Ureter (tissue), 1 donor: Measurements from ENCODE around the gene FLVCR1. TPM values are rescaled to one million over a fixed set of nuclear protein-coding genes. Genes with fewer than 3 reads are reported as not detected.

ENCODE experiments used
- DNase-seq: peaks from one replicate; pipeline ENCODE4 v3.0.0-alpha.2; 2020; ENCODE audit warnings: low spot score
- total RNA-seq: library from RNA; stranded (reverse); gene quantifications from one replicate; pipeline ENCODE4 v1.2.4, GENCODE V29; 2023
- donor health status: DM: yes; HTN: yes; CAD: no.

FLVCR1 gene
- total RNA-seq, 1 donor from 2014 or later, result 11.1 TPM

- no peak for DNase-seq
Measured at GRCh38 chr1:212945056-212945455, 87.0 kb downstream of the FLVCR1 start.

DNA sequence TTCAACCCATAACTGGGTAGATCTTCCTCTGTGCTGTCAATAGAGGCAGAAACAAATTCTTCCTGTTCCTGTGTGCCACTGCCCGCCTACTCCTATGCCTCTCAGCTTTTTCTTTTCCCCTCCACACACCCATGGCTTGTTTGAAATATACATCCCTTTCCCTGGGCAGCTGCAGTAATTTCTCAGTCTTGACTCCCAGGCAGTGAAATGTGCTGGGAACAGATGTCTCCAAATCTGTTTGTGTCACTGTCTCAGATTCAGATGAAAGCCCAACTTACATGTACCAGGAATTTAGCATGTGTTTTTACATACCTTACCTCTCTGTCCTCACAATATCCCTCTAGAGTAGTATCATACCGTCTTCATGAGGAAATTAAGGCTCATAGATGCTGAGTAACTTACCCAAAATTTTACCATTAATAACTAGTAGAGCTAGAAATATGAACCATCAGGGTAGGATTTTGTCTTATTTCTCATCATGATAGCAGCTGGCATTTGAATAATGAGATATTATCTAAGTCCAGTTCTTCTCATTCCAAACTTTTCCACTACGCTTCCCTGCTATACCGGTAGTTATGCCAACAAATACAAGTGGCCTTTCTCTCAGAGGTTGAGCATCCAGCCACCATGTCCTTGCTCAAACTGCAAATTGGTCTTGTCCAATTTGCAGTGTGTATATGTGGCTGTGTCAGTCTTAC, 87.5 kb downstream of the FLVCR1 start:
- no peak for DNase-seq

DNA sequence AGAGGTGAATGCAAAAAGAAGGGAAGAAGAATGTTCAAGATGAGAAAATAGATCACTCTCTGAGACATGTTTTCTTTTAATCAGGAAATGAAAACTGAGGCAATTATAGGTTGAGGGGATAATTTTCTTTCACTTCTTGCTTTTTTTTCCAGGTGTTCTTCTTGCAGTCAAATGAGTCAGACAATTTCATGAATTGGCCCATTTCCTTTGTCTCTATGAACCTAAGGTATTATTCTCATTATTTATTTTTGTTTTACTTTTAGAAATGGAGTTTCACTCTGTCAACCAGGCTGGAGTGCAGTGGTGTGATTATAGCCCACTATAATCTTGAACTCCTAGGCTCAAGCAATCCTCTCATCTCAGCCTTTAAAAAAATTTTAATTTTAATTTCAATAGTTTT, 88.8 kb downstream of the FLVCR1 start:
- no peak for DNase-seq

Other genes starting within 250 kb of the FLVCR1 start
- gene ATF3, start 249.5 kb upstream of the FLVCR1 start, total RNA-seq, result 10.6 TPM
- gene BATF3, start 158.4 kb upstream of the FLVCR1 start, total RNA-seq, result 3.5 TPM
- 35.5 TPM for gene NSL1, start 66.5 kb upstream of the FLVCR1 start, total RNA-seq
- gene TATDN3, start 66.4 kb upstream of the FLVCR1 start, total RNA-seq, result 11.0 TPM
- not detected for gene SPATA45, start 10.6 kb upstream of the FLVCR1 start, total RNA-seq
- 1.5 TPM for gene VASH2, start 92.3 kb downstream of the FLVCR1 start, total RNA-seq
- gene ANGEL2, start 157.6 kb downstream of the FLVCR1 start, total RNA-seq, result 43.9 TPM
- 20.7 TPM for gene RPS6KC1, start 193.0 kb downstream of the FLVCR1 start, total RNA-seq